GM12873 (cell line): ENCODE results near the gene VAV2.

Experiments
- TF ChIP-seq, protein P1 (sequence below): IDR thresholded peaks from 2 replicates; pipeline ENCODE4 v1.5.1; 2012; ENCODE audit warnings: low read depth, mild to moderate bottlenecking, moderate library complexity, low read length, control low read depth; ENCODE audit not compliant: insufficient read depth; ENCODE audit errors: missing control alignments

Gene VAV2

DNA sequence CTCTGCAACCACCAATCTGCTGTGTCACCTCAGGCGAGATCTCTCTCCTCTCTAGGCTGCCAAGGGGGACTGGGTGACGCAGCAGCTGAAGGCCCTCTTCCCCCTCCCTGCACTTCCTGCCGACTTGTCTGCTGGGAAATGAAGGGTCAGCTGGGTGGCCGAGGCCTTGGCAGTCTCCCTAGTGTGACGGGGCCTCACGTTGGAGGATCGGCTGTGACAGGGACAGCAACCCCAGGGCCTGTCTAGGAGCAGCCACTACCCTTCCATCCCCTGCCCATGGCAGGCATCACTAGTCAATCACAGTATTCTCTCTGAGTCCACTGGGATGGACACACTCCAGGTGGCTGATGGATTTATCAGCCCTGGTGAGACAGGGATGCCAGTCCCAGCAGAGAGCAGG is 146.7 kb downstream of the VAV2 start:
- TF ChIP-seq, protein P1, sequence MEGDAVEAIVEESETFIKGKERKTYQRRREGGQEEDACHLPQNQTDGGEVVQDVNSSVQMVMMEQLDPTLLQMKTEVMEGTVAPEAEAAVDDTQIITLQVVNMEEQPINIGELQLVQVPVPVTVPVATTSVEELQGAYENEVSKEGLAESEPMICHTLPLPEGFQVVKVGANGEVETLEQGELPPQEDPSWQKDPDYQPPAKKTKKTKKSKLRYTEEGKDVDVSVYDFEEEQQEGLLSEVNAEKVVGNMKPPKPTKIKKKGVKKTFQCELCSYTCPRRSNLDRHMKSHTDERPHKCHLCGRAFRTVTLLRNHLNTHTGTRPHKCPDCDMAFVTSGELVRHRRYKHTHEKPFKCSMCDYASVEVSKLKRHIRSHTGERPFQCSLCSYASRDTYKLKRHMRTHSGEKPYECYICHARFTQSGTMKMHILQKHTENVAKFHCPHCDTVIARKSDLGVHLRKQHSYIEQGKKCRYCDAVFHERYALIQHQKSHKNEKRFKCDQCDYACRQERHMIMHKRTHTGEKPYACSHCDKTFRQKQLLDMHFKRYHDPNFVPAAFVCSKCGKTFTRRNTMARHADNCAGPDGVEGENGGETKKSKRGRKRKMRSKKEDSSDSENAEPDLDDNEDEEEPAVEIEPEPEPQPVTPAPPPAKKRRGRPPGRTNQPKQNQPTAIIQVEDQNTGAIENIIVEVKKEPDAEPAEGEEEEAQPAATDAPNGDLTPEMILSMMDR, result no peak

DNA sequence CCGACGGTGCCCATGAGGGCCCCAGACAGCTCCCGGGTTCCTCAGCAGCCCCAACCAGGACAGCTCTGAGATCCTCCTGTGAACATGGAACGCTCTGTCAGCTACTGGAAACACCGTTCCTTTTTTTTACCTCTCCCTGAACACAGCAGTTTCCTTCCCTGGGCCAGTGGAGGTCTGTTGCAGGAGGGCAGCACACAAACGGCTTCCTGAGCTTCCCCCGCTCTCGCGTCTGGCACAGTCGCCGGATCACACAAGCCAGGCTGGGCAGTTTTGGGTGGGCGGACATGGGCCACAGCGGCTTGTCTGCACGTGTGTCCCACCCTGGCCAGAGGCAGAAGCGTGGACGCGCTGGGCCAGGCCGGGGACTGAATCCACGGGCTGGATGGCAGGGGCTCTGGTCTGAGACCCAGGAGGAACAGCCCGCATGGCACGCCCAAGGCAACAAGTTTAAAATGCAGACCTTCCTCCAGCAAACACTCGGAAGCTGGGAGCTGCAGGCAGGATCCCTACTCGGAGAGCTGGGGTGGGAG is 147.2 kb downstream of the VAV2 start:
- TF ChIP-seq, protein P1, result no peak

GRCh38 chr9:133844398-133844784 is 147.7 kb downstream of the VAV2 start:
- TF ChIP-seq, protein P1, result no peak

DNA sequence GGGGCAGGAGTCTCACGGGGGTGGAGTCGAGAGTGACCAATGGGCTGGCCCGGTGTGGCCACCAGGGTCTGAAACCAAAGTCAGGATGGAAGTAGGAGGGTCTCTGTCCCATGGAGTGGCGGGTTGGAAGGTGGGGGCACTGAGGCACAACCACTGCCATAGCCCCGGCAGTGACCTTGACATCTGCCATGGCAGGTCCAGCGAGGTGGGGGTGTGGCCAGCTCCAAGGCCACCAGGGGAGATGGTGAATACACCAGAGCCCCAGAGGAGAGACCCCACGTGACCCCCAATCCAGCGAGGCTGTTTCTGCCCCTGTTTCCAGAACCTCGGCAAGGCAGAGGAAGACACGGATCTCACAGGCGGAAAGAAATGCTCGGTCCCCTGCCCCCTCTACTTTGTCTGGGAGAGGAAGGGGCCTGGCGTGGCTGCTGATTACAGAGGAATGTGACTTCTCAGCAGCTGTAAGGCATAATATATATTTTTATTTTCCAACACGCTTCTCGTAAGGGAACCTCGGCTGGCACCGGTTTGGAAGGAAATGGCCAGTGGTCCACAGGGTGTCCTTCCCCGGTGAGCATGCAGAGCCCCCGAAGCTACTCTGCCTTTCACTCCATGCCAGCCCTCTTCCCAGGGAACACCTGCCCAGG is 148.2 kb downstream of the VAV2 start:
- TF ChIP-seq, protein P1, result no peak

DNA sequence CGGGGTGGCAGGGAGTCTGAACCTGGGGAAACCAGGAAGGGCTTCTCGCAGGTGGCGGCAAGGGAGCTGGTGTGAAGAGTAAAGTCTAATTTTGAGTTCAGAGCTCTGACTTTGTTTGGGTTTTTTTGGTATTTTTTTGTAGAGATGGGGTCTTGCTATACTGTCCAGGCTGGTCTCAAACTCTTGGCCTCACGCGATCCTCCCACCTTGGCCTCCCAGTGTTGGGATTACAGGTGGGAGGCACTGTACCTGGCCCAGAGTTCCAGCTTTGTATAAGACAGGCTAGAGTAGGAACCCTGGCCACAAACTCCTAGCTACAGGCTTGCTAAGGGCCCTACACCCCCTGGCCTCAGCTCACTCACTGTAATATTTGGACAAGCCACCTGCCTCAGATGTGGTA is 148.9 kb downstream of the VAV2 start:
- TF ChIP-seq, protein P1, result no peak

DNA sequence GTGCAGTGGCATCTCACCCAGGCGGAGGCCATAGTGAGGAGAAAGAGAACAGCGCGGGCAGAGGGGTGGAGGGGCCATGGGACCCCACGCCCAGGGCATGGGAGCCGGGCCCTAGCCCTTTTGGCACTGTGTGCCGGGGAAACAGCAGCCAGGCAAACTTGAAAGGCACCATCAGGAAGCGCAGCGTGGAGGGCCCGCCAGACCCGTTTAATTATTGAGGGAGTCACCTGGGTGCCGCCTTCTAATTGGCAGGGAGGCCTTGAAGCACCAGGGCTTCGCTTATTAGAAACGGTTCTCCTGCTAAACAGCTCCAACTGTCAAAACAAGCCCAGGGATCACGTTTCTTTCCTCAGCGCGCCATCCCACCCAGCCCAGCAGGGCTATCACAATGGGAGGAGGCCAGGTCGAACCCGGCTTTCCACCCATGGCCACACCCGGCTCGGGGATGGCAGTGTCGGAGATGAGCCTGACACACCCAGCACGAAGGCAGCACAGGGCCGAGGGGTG is 149.3 kb downstream of the VAV2 start:
- TF ChIP-seq, protein P1, result no peak

DNA sequence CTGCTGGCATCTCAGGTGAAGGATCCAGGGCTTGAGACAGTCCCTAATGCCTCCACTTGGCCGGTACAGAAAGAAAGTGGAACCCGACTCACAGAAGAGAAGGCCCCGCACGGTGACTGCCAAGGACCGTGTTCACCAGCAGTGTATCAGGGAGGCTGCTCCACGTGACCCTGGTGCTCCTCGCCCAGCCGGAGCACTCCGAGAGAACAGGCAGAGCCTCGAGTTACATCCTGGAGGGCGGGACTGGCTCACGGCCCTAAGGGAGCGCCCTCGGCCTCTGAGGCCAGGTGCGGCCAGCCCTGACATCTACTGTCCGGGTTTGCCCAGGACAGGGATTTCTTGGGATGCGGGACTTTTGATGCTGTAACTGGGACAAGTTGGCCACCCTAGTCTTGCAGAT is 149.9 kb downstream of the VAV2 start:
- TF ChIP-seq, protein P1, result no peak
